ENCODE measurements around the gene ZNF569. TPM values are rescaled to one million over a fixed set of nuclear protein-coding genes. Genes with fewer than 3 reads are reported as not detected.
"Not testable (repeated sequence)": the region's sequence is repeated elsewhere in the genome, so short reads cannot be mapped to it uniquely, and the experiment has no call there.

The ZNF569 gene
- total RNA-seq, 3 donors from 2014 or later (not counting 1 experiment from before 2014, with no cell fraction given): 6.3 to 9.5 (median 8.0) TPM

DNA sequence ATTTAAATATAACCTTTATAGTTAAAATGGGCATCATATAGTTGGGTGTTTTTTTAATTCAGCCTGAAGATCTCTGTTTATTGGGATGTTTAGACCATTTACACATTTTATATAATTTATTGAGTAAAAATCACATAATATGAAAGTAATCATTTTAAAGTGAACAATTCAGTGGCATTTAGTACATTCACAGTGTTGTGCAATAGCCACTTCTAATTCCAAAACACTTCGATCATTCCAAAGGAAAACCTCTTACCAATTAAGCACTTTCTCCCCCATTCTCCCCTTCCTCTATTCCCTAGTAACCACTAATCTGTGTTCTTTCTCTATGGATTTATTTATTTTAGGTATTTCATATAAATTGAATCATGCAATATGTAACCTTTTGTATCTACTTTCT is 66.2 kb downstream of the ZNF569 start:
- H3K27ac Mint-ChIP-seq: no peak overlapping the region
- no peak for ATAC-seq
- H3K4me3 ChIP-seq (ENCODE audit: low read length): no peak overlapping the region
- no peak overlapping the region for H3K27ac ChIP-seq (ENCODE audit: low read length)
- H3K4me1 ChIP-seq (ENCODE audit: control insufficient read depth, insufficient read depth, low read length): no peaks in the 10 kb centered on the region
- 100% methylated on average over 1 of the region's 1 CpG for WGBS (ENCODE audit: insufficient coverage)
- no peak overlapping the region for H3K4me3 Mint-ChIP-seq
- DNase-seq: no peak
- no peaks in the 10 kb centered on the region for H3K27me3 Mint-ChIP-seq (ENCODE audit: low read depth in 2 of 2)
- H3K9me3 Mint-ChIP-seq: peaks cover 17 to 26% of the 10 kb centered on the region in 2 donors
- H3K4me1 Mint-ChIP-seq: no peaks in the 10 kb centered on the region
- TF ChIP-seq, protein P1, sequence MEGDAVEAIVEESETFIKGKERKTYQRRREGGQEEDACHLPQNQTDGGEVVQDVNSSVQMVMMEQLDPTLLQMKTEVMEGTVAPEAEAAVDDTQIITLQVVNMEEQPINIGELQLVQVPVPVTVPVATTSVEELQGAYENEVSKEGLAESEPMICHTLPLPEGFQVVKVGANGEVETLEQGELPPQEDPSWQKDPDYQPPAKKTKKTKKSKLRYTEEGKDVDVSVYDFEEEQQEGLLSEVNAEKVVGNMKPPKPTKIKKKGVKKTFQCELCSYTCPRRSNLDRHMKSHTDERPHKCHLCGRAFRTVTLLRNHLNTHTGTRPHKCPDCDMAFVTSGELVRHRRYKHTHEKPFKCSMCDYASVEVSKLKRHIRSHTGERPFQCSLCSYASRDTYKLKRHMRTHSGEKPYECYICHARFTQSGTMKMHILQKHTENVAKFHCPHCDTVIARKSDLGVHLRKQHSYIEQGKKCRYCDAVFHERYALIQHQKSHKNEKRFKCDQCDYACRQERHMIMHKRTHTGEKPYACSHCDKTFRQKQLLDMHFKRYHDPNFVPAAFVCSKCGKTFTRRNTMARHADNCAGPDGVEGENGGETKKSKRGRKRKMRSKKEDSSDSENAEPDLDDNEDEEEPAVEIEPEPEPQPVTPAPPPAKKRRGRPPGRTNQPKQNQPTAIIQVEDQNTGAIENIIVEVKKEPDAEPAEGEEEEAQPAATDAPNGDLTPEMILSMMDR (IDR thresholded peaks at IDR 0.05): no peak
- peaks cover 54% of the 10 kb centered on the region for H3K9me3 ChIP-seq (ENCODE audit: control insufficient read depth, insufficient read depth, low read length)
- no peaks in the 10 kb centered on the region for H3K36me3 ChIP-seq (ENCODE audit: control insufficient read depth, insufficient read depth, low read length)
- no peaks in the 10 kb centered on the region for H3K27me3 ChIP-seq (ENCODE audit: control insufficient read depth, insufficient read depth, low read length)
- intact Hi-C loops (cut with micrococcal nuclease): no loop called here
- peaks cover 46% of the 10 kb centered on the region for H3K36me3 Mint-ChIP-seq

DNA sequence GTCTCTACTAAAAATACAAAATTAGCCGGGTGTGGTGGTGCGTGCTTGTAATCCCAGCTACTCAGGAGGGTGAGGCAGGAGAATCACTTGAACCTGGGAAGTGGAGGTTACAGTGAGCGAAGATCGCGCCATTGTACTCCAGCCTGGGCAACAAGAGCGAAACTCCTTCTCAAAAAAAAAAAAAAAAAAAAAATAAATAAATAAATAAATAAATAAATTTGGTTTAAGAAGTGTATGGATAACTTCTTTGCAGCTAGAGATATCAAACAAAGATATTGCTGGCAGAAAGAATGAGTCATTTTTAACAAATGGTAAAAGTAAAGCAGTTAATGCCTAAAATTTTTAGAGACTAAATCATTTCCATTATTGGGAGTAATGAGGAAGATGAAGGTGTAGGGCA is 75.8 kb downstream of the ZNF569 start:
- DNase-seq; ATAC-seq; H3K27me3 ChIP-seq (ENCODE audit: control insufficient read depth, insufficient read depth, low read length); H3K4me1 ChIP-seq (ENCODE audit: control insufficient read depth, insufficient read depth, low read length); H3K4me3 ChIP-seq (ENCODE audit: low read length); H3K27ac ChIP-seq (ENCODE audit: low read length); intact Hi-C loops (cut with micrococcal nuclease); H3K4me1 Mint-ChIP-seq; H3K4me3 Mint-ChIP-seq; H3K27me3 Mint-ChIP-seq (ENCODE audit: low read depth in 2 of 2); H3K27ac Mint-ChIP-seq: not testable (repeated sequence)
- Histone ChIP-seq H3K36me3 (ENCODE audit: control insufficient read depth, insufficient read depth, low read length) (peaks cover 14% of the 10 kb centered on the region), H3K9me3 (ENCODE audit: control insufficient read depth, insufficient read depth, low read length) (peaks cover 47% of the 10 kb centered on the region)
- H3K9me3 Mint-ChIP-seq: peaks cover 13 to 27% of the 10 kb centered on the region in 2 donors
- H3K36me3 Mint-ChIP-seq: peaks cover 55% of the 10 kb centered on the region
- 100% methylated on average over 2 of the region's 6 CpGs for WGBS (ENCODE audit: insufficient coverage)

DNA sequence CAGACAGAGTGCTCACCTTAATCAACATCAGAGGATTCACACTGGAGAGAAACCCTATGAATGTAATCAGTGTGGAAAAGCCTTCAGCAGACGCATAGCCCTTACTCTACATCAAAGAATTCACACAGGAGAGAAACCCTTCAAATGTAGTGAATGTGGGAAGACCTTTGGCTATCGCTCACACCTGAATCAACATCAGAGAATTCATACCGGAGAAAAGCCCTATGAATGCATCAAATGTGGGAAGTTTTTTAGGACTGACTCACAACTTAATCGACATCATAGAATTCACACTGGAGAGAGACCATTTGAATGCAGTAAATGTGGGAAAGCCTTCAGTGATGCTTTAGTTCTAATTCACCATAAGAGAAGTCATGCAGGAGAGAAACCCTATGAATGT is 78.0 kb downstream of the ZNF569 start:
- no peak for ATAC-seq
- Mint-ChIP-seq H3K4me1 (no peaks in the 10 kb centered on the region), H3K27ac (no peak overlapping the region), H3K4me3 (no peak overlapping the region), H3K9me3 (peaks cover 17 to 31% of the 10 kb centered on the region in 2 donors), H3K27me3 (ENCODE audit: low read depth in 2 of 2) (no peaks in the 10 kb centered on the region), H3K36me3 (peaks cover 65% of the 10 kb centered on the region)
- Histone ChIP-seq H3K9me3 (ENCODE audit: control insufficient read depth, insufficient read depth, low read length) (peaks cover 51% of the 10 kb centered on the region), H3K27ac (ENCODE audit: low read length) (no peak overlapping the region), H3K4me3 (ENCODE audit: low read length) (no peak overlapping the region), H3K36me3 (ENCODE audit: control insufficient read depth, insufficient read depth, low read length) (peaks cover 31% of the 10 kb centered on the region), H3K27me3 (ENCODE audit: control insufficient read depth, insufficient read depth, low read length) (no peaks in the 10 kb centered on the region), H3K4me1 (ENCODE audit: control insufficient read depth, insufficient read depth, low read length) (no peaks in the 10 kb centered on the region)
- intact Hi-C loops (cut with micrococcal nuclease): no loop called here
- no peak for DNase-seq
- TF ChIP-seq, protein P1 (IDR thresholded peaks at IDR 0.05): no peak
- 100% methylated on average over 1 of the region's 4 CpGs for WGBS (ENCODE audit: insufficient coverage)

DNA sequence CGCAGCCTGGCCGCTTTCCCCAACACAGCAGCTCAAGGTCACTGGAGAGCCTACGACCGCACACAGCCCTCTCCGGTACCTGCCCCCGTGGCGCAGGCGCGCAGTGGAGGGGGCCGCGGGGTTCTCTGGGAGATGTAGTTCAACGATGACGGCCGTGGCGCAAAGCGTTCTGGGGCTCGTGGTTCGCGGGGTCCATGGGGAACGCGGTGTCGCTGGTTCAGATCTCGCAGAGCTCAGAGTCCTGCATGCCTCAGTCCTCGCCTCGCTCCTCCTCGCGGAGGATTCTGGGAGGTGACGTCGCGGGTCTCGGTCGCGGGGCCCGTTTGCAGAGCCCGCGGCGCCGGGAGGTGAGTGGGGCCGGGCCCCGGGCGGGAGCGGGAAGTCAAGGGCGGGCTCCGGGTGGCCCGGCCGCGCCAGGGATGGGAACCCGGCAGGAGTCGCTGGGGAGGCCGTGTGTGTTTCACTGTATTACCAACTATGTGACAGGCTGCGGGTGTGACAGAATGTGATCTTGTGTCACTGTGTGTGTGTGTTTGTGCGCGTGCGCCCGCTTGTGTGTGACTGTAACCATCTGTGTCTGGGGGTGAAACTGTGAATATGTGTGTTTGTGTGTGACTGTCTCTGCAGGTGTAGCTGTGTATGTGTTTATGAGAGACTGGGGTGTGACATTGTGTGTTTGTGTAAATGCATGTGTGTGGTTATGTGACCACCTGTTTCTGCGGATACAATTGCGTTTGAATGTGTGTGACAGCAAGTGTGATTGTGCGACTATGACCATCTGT is 96.2 kb downstream of the ZNF569 start, which contains the start of gene ZNF527:
TSS of gene ZNF527 (plus strand) at position 220 of the 782 bp plus-strand sequence. CDS start 3,100 bp downstream, outside the sequence.
- no peaks in the 10 kb centered on the region for H3K36me3 Mint-ChIP-seq
- peak within 1 kb of the TSS; percentile 81 for H3K4me3 ChIP-seq (ENCODE audit: low read length)
- peaks cover 11% of the 10 kb centered on the region for H3K36me3 ChIP-seq (ENCODE audit: control insufficient read depth, insufficient read depth, low read length)
- TF ChIP-seq, protein P1 (IDR thresholded peaks at IDR 0.05): no peak
- ATAC-seq: peak; percentile 92 to 96 (median 93)
- no peaks in the 10 kb centered on the region for H3K27me3 ChIP-seq (ENCODE audit: control insufficient read depth, insufficient read depth, low read length)
- H3K27ac ChIP-seq (ENCODE audit: low read length): peak within 1 kb of the TSS; percentile 94
- peaks cover 12% of the 10 kb centered on the region for H3K4me1 ChIP-seq (ENCODE audit: control insufficient read depth, insufficient read depth, low read length)
- peaks cover 0 to 3% of the 10 kb centered on the region in 2 donors for H3K9me3 Mint-ChIP-seq
- H3K4me3 Mint-ChIP-seq: peak within 1 kb of the TSS; percentile 98
- no peaks in the 10 kb centered on the region for H3K27me3 Mint-ChIP-seq (ENCODE audit: low read depth in 2 of 2)
- peak within 1 kb of the TSS; percentile 93 to 99 for H3K27ac Mint-ChIP-seq
- H3K9me3 ChIP-seq (ENCODE audit: control insufficient read depth, insufficient read depth, low read length): no peaks in the 10 kb centered on the region
- 1% methylated on average over 58 of the region's 58 CpGs for WGBS (ENCODE audit: insufficient coverage)
- intact Hi-C loops (cut with micrococcal nuclease): loop anchor here (1.0 to 10.0 kb wide), 11 partner anchors 37 to 1156 kb away; partner anchors contain the start of genes SIPA1L3, WDR87, ZNF146 and ZNF260
- DNase-seq: peak; percentile 96 to 98
- H3K4me1 Mint-ChIP-seq: peaks cover 17 to 19% of the 10 kb centered on the region in 2 donors

DNA sequence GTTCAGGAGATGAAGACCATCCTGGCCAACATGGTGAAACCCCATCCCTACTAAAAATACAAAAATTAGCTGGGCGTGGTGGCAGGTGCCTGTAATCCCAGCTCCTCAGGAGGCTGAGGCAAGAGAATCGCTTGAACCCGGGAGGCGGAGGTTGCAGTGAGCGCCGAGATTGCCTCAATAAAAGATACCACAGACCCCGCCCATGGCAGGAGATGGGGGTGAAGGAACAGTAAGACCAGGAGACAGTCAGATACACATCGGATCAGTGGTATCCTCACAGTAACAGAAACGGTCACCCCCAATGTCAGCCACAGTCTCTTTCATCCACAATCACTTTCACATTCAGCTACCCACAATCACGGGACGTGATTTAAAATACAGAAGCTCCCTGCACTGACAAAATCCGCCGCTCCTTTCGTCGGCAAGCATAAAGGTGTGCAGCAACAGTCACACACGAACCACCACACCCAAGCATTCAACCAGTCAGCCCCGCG is 96.8 kb downstream of the ZNF569 start:
- intact Hi-C loops (cut with micrococcal nuclease): loop anchor here (2.0 to 10.0 kb wide), 5 partner anchors 292 to 1156 kb away; partner anchors contain the start of genes SIPA1L3, WDR87, ZNF146 and ZNF420
- not testable (repeated sequence) for H3K36me3 ChIP-seq (ENCODE audit: control insufficient read depth, insufficient read depth, low read length); H3K36me3 Mint-ChIP-seq; DNase-seq; H3K27me3 Mint-ChIP-seq (ENCODE audit: low read depth in 2 of 2); H3K9me3 Mint-ChIP-seq; H3K27me3 ChIP-seq (ENCODE audit: control insufficient read depth, insufficient read depth, low read length); H3K9me3 ChIP-seq (ENCODE audit: control insufficient read depth, insufficient read depth, low read length)
- ATAC-seq: peak; percentile 43 to 65 (median 59)
- Mint-ChIP-seq H3K4me3 (peak overlapping the region; percentile 98), H3K27ac (peak overlapping the region; percentile 93 to 99), H3K4me1 (peaks cover 17 to 19% of the 10 kb centered on the region in 2 donors)
- WGBS (ENCODE audit: insufficient coverage): 12% methylated on average over 18 of the region's 18 CpGs
- H3K4me1 ChIP-seq (ENCODE audit: control insufficient read depth, insufficient read depth, low read length): peaks cover 12% of the 10 kb centered on the region
- peak overlapping the region; percentile 81 for H3K4me3 ChIP-seq (ENCODE audit: low read length)
- H3K27ac ChIP-seq (ENCODE audit: low read length): peak overlapping the region; percentile 94
